ENCODE results near the gene AHCTF1.

DNA sequence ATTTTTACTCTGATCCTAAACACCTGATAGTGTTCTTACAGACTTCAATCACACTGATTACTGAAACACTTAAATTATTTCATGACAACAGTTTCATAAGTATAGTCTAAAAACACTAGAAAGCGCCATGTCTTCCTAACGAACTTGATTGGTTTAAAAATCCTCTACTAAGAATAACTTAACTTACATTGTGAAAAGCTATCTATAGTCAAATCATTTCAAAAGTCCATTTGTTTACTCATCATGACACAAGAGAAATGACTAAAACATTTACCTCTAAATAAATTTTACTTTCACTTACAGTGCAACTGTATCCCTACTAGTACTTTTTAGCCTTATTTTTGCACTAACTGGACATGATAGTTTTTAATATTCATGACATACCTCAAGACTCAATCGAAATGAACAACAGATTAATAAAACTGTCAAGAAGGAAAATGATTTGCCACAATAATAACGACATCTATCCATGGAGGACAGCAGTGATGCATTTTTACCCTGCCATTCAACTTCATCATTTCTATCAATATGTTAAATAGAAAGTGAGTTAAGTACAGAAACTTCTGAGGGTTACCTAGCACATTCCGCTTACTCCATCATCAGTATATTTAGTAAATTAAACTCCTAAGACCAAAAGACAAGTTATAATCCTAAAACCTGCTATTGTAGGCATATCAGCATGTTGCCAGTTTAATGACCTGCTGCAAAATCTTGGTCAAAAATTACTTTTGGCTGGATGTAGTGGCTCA lies 38.4 kb downstream of the AHCTF1 start:
- TF ChIP-seq, protein P1, sequence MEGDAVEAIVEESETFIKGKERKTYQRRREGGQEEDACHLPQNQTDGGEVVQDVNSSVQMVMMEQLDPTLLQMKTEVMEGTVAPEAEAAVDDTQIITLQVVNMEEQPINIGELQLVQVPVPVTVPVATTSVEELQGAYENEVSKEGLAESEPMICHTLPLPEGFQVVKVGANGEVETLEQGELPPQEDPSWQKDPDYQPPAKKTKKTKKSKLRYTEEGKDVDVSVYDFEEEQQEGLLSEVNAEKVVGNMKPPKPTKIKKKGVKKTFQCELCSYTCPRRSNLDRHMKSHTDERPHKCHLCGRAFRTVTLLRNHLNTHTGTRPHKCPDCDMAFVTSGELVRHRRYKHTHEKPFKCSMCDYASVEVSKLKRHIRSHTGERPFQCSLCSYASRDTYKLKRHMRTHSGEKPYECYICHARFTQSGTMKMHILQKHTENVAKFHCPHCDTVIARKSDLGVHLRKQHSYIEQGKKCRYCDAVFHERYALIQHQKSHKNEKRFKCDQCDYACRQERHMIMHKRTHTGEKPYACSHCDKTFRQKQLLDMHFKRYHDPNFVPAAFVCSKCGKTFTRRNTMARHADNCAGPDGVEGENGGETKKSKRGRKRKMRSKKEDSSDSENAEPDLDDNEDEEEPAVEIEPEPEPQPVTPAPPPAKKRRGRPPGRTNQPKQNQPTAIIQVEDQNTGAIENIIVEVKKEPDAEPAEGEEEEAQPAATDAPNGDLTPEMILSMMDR (IDR thresholded peaks at IDR 0.05; ENCODE audit: insufficient read depth, low read length, poor library complexity, severe bottlenecking), result no peak
- TF ChIP-seq EZH2phosphoT487 (conservative IDR thresholded peaks at IDR 0.05; ENCODE audit: low read length), result no peak

All from SU-DHL-6 (cell line).